Spleen (tissue), 7 donors: ENCODE measurements around the gene TEX38.

Experiments
- CTCF ChIP-seq, 11 experiments: fragments of 200-600 bp in 7 of 11; fragments of 450-650 bp in 4 of 11; sonication (generic) in 4 of 11; IDR thresholded peaks in 8 of 11; conservative IDR thresholded peaks in 3 of 11; 1 replicate in 7 of 11; 2 replicates in 4 of 11; pipeline versions ENCODE4 v1.4.0 to v1.8.0; 2016 to 2021; ENCODE audit warnings: antibody characterized with exemption in 11 of 11, inconsistent platforms in 4 of 11, mild to moderate bottlenecking in 1 of 11
- POLR2A ChIP-seq, 3 donors: fragments of 450-650 bp; IDR thresholded peaks; one replicate each; pipeline ENCODE4 v1.5.1; 2017; ENCODE audit warnings: antibody characterized with exemption in 3 of 3, mild to moderate bottlenecking in 1 of 3
- POLR2AphosphoS5 ChIP-seq, 3 donors: sonication (generic); formaldehyde crosslinking; IDR thresholded peaks; one replicate each; pipeline ENCODE4 v1.5.1; 2017; ENCODE audit warnings: antibody characterized with exemption in 3 of 3
- donor health status: DM: no; HTN: no; CAD: no; lungs with moderate emphysema.
- donor health status: DM: no; HTN: no; CAD: no.
- donor health status: DM: no; HTN: no; CAD: no.

- no peak for TF ChIP-seq POLR2AphosphoS5 (IDR thresholded peaks at IDR 0.05)
- no peak for TF ChIP-seq CTCF (IDR thresholded peaks at IDR 0.05 in 8 of 11, conservative IDR thresholded peaks at IDR 0.05 in 3 of 11)
- TF ChIP-seq POLR2A (IDR thresholded peaks at IDR 0.05) = no peak
These were observed 19.1 kb upstream of the TEX38 start for GRCh38 chr1:46652321-46653100.
